ENCODE measurements around the gene TNFAIP8L2. TPM values are rescaled to one million over a fixed set of nuclear protein-coding genes. Genes with fewer than 3 reads are reported as not detected.
A peak's percentile ranks its signal among the peaks of the same experiment; 100 is the strongest.

Gene TNFAIP8L2
- total RNA-seq, 3 donors from 2014 or later: 5.6 to 6.9 (median 5.7) TPM

- intact Hi-C loops (cut with DNase I; ENCODE audit: low total_unique reads): no loop called here
Observed at GRCh38 chr1:151145304-151146071, 11.0 kb upstream of the TNFAIP8L2 start.

GRCh38 chr1:151146072-151146411 lies 10.4 kb upstream of the TNFAIP8L2 start:
- TF ChIP-seq POLR2AphosphoS5 (IDR thresholded peaks at IDR 0.05) (no peak), CTCF (IDR thresholded peaks at IDR 0.05) (no peak), POLR2A (IDR thresholded peaks at IDR 0.05) (no peak)
- Histone ChIP-seq H3K36me3 (no peaks in the 10 kb centered on the region), H3K27me3 (no peaks in the 10 kb centered on the region), H3K4me3 (peak overlapping the region; percentile 77 to 91 (median 83)), H3K9me3 (no peaks in the 10 kb centered on the region), H3K4me1 (peaks cover 0 to 5% of the 10 kb centered on the region in 2 donors), H3K27ac (peak overlapping the region; percentile 81 to 84)
- intact Hi-C loops (cut with DNase I; ENCODE audit: low total_unique reads): no loop called here
- DNase-seq (ENCODE audit: low spot score in 2 of 2): no peak

More at GRCh38 chr1:151145304-151146071, 11.0 kb upstream of the TNFAIP8L2 start:
- Histone ChIP-seq H3K36me3 (no peaks in the 10 kb centered on the region), H3K9me3 (no peaks in the 10 kb centered on the region), H3K4me3 (peak overlapping the region; percentile 77 to 91 (median 83)), H3K27me3 (no peaks in the 10 kb centered on the region), H3K4me1 (peaks cover 0 to 5% of the 10 kb centered on the region in 2 donors), H3K27ac (peak overlapping the region; percentile 81 to 84)
- TF ChIP-seq POLR2AphosphoS5 (IDR thresholded peaks at IDR 0.05) (no peak), POLR2A (IDR thresholded peaks at IDR 0.05) (no peak), CTCF (IDR thresholded peaks at IDR 0.05) (no peak)
- DNase-seq (ENCODE audit: low spot score in 2 of 2): peak in 1 of 2 donors; percentile 18

GRCh38 chr1:151146412-151147131 lies 9.9 kb upstream of the TNFAIP8L2 start, which contains the start of gene SEMA6C:
TSS of gene SEMA6C (minus strand) at chr1:151146631. CDS start at chr1:151142621, 4,010 bp downstream.
- no peaks in the 10 kb centered on the region for H3K27me3 ChIP-seq
- no peaks in the 10 kb centered on the region for H3K9me3 ChIP-seq
- H3K4me1 ChIP-seq: peaks cover 0 to 5% of the 10 kb centered on the region in 2 donors
- no peak for TF ChIP-seq CTCF (IDR thresholded peaks at IDR 0.05)
- peak in 2 of 3 donors; percentile 68 to 75 for TF ChIP-seq POLR2AphosphoS5 (IDR thresholded peaks at IDR 0.05)
- TF ChIP-seq POLR2A (IDR thresholded peaks at IDR 0.05): peak; percentile 59
- peak within 1 kb of the TSS; percentile 77 to 91 (median 83) for H3K4me3 ChIP-seq
- H3K27ac ChIP-seq: peak within 1 kb of the TSS; percentile 81 to 84
- H3K36me3 ChIP-seq: no peaks in the 10 kb centered on the region
- intact Hi-C loops (cut with DNase I; ENCODE audit: low total_unique reads): no loop called here
- DNase-seq (ENCODE audit: low spot score in 2 of 2): peak; percentile 87 to 91

- peak overlapping the region; percentile 77 to 91 (median 83) for H3K4me3 ChIP-seq
- H3K27me3 ChIP-seq: no peaks in the 10 kb centered on the region
- no peaks in the 10 kb centered on the region for H3K36me3 ChIP-seq
- TF ChIP-seq POLR2AphosphoS5 (IDR thresholded peaks at IDR 0.05) (no peak), POLR2A (IDR thresholded peaks at IDR 0.05) (no peak), CTCF (IDR thresholded peaks at IDR 0.05) (no peak)
- intact Hi-C loops (cut with DNase I; ENCODE audit: low total_unique reads): no loop called here
- peaks cover 0 to 5% of the 10 kb centered on the region in 2 donors for H3K4me1 ChIP-seq
- H3K27ac ChIP-seq: peak overlapping the region; percentile 81 to 84
- no peak for DNase-seq (ENCODE audit: low spot score in 2 of 2)
- H3K9me3 ChIP-seq: no peaks in the 10 kb centered on the region
Observed at GRCh38 chr1:151147132-151147503, 9.3 kb upstream of the TNFAIP8L2 start.

- no peak for DNase-seq (ENCODE audit: low spot score in 2 of 2)
- no peak for TF ChIP-seq POLR2AphosphoS5 (IDR thresholded peaks at IDR 0.05)
- no peak for TF ChIP-seq POLR2A (IDR thresholded peaks at IDR 0.05)
- TF ChIP-seq CTCF (IDR thresholded peaks at IDR 0.05): no peak
- no peaks in the 10 kb centered on the region for H3K27me3 ChIP-seq
- no peak overlapping the region for H3K4me3 ChIP-seq
- intact Hi-C loops (cut with DNase I; ENCODE audit: low total_unique reads): no loop called here
- H3K27ac ChIP-seq: peak overlapping the region; percentile 81 to 84
- peaks cover 0 to 5% of the 10 kb centered on the region in 2 donors for H3K4me1 ChIP-seq
- H3K36me3 ChIP-seq: no peaks in the 10 kb centered on the region
- no peaks in the 10 kb centered on the region for H3K9me3 ChIP-seq
Observed at GRCh38 chr1:151147665-151148064, 8.8 kb upstream of the TNFAIP8L2 start.

Measured in breast epithelium (tissue), 4 donors.